Lower lobe of right lung (tissue), 2 donors: ENCODE data around the gene CSRNP2. TPM values are rescaled to one million over a fixed set of nuclear protein-coding genes. Genes with fewer than 3 reads are reported as not detected.

Source experiments
- ATAC-seq, 2 donors: fragments of 200-7000 bp; cut with Tn5 transposase; one replicate each; pipeline ENCODE4 v1.9.1; 2020 to 2022; ENCODE audit warnings: mild to moderate bottlenecking in 2 of 2, moderate library complexity in 2 of 2
- DNase-seq: peaks from one replicate; pipeline ENCODE4 v3.0.0-alpha.2; 2020
- H3K27ac ChIP-seq: fragments of 200-600 bp; one replicate; pipeline ENCODE4 v1.8.0; 2022
- H3K27me3 ChIP-seq: fragments of 200-600 bp; one replicate; pipeline ENCODE4 v1.8.0; 2022; ENCODE audit warnings: low read depth
- H3K36me3 ChIP-seq: fragments of 200-600 bp; one replicate; pipeline ENCODE4 v1.8.0; 2022; ENCODE audit warnings: mild to moderate bottlenecking
- H3K4me1 ChIP-seq: fragments of 200-600 bp; one replicate; pipeline ENCODE4 v1.8.0; 2022
- H3K4me3 ChIP-seq: fragments of 200-600 bp; one replicate; pipeline ENCODE4 v1.8.0; 2022; ENCODE audit warnings: mild to moderate bottlenecking
- H3K9me3 ChIP-seq: fragments of 200-600 bp; one replicate; pipeline ENCODE4 v1.8.0; 2022
- CTCF ChIP-seq: fragments of 200-600 bp; IDR thresholded peaks from one replicate; pipeline ENCODE4 v1.8.0; 2022; ENCODE audit warnings: antibody characterized with exemption, mild to moderate bottlenecking
- intact Hi-C: fragments of 100-400 bp; cut with DNase I; formaldehyde crosslinking; loops from one replicate; pipeline ENCODE4 v1.11.0; 2022
- total RNA-seq: library from RNA; stranded (reverse); fragmentation: NEBNext Ultra II Directional; extraction: Animal tissue kit (Norgen Biotek cat#: 25700); gene quantifications from one replicate; pipeline ENCODE4 v1.2.1, GENCODE V29; 2021
- donor health status: DM: no; HTN: yes; CAD: no; lungs with severe emphysema.

Gene CSRNP2
- total RNA-seq, 1 donor from 2014 or later: 21.2 TPM

DNA sequence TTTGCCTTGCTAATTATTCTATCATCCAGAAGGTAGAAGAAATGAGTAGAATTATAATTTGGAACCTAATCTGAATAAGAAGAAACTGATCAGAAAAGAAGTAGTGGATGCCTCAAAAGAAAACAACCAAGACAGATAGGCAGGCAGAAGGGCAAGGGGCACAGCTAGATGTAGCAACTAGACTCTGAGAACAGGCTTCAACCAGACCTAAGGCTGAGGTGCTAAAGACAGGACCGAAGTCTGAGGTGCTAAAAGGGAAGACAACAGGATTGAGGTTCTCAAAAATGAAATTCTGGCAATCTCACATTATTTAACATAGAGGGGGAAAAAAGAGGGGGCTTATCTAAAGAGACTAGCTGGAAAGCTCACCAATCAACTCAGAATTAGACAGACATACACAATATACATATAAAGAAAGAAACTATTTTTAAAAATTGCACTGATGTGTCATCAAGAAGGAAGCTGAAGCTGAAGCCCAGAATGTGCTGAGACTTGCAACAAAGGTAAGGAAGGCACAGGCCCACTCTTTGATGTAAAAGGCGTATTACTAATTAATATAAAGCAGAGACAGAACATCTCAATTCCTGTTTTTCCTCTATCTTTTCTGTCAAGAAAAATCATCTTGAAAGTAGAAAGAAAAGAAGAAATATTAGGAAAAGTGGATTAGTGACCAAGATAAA is 43.8 kb upstream of the CSRNP2 start:
- H3K4me3 ChIP-seq: no peak overlapping the region
- peaks cover 14% of the 10 kb centered on the region for H3K36me3 ChIP-seq
- no peaks in the 10 kb centered on the region for H3K27me3 ChIP-seq
- H3K4me1 ChIP-seq: no peaks in the 10 kb centered on the region
- no peak for ATAC-seq
- intact Hi-C loops: no loop called here
- TF ChIP-seq CTCF: no peak
- DNase-seq: no peak
- no peaks in the 10 kb centered on the region for H3K9me3 ChIP-seq
- no peak overlapping the region for H3K27ac ChIP-seq

DNA sequence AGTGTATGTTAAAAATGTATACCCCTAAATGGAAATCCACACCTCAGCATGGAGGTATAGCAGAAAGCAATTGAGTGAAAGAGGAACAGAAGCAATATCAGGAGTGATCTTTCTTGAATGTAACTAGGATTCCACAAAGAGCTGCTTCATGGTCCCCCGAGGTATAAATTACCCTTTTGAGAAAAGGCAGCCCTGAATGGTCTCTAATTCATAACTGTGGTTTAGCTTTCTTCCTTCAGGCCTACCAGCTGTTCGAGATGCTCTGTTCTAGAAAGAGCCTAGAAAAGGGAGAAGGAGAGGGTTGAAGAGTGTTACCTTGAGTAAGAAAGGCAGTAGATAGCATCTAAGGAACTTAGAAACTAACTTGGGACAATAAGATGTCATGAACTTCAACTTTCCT is 42.9 kb upstream of the CSRNP2 start:
- no peaks in the 10 kb centered on the region for H3K27me3 ChIP-seq
- H3K27ac ChIP-seq: no peak overlapping the region
- H3K9me3 ChIP-seq: no peaks in the 10 kb centered on the region
- intact Hi-C loops: no loop called here
- TF ChIP-seq CTCF: no peak
- H3K36me3 ChIP-seq: peaks cover 14% of the 10 kb centered on the region
- H3K4me3 ChIP-seq: no peak overlapping the region
- ATAC-seq (no peak), DNase-seq (no peak)
- no peaks in the 10 kb centered on the region for H3K4me1 ChIP-seq

- ATAC-seq (no peak), DNase-seq (no peak)
- no peaks in the 10 kb centered on the region for H3K9me3 ChIP-seq
- intact Hi-C loops: no loop called here
- no peaks in the 10 kb centered on the region for H3K27me3 ChIP-seq
- H3K27ac ChIP-seq: no peak overlapping the region
- no peak for TF ChIP-seq CTCF
- no peak overlapping the region for H3K4me3 ChIP-seq
- H3K4me1 ChIP-seq: no peaks in the 10 kb centered on the region
- H3K36me3 ChIP-seq: peaks cover 14% of the 10 kb centered on the region
These were observed 41.1 kb upstream of the CSRNP2 start for GRCh38 chr12:51124504-51124903.

DNA sequence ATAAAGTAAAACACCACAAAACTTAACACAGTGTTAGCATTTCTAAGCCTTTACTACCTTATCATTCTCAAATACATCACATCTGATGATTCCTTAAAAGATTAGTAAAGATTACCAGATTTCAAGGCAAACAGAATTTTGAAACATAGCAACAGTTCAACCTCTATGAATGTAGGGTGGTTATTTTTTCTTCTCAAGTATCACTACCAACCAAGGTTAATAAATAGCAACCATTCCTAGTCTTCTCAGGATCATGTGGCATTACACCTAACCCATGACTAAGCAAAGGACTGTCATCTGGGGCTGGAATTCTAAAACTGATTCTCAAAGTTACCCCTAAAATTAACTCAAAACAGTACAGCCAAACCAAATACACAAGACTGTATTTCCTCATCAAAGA is 39.4 kb upstream of the CSRNP2 start:
- no peaks in the 10 kb centered on the region for H3K9me3 ChIP-seq
- no peak overlapping the region for H3K4me3 ChIP-seq
- ATAC-seq: no peak
- intact Hi-C loops: no loop called here
- H3K27me3 ChIP-seq: no peaks in the 10 kb centered on the region
- no peak for DNase-seq
- no peak overlapping the region for H3K27ac ChIP-seq
- TF ChIP-seq CTCF: no peak
- H3K4me1 ChIP-seq: no peaks in the 10 kb centered on the region
- H3K36me3 ChIP-seq: peaks cover 29% of the 10 kb centered on the region

DNA sequence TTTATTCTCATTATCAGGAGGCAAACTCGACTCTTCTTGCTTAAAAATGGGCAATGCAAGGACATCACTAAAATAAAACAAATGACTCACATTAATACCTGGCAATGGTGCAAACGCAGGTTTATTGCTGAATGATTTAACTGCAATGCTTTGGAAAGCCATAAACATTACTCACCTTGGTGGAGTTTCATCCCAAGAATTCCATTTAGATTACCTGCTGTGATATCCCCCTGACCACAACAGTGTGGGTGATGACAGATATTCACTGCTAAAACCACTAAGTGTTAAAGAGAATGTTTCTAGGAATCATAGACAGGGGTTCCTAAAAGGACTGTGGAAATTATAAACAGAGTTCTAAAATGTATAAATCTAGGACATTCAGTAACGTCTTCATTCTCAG is 35.3 kb upstream of the CSRNP2 start:
- H3K27ac ChIP-seq: no peak overlapping the region
- no peak overlapping the region for H3K4me3 ChIP-seq
- H3K36me3 ChIP-seq: peaks cover 51% of the 10 kb centered on the region
- intact Hi-C loops: no loop called here
- H3K9me3 ChIP-seq: no peaks in the 10 kb centered on the region
- no peak for TF ChIP-seq CTCF
- DNase-seq: no peak
- no peaks in the 10 kb centered on the region for H3K4me1 ChIP-seq
- no peaks in the 10 kb centered on the region for H3K27me3 ChIP-seq
- no peak for ATAC-seq
